ENCODE results near the gene SH3GL1. TPM values are rescaled to one million over a fixed set of nuclear protein-coding genes. Genes with fewer than 3 reads are reported as not detected.

The SH3GL1 gene, protein sequence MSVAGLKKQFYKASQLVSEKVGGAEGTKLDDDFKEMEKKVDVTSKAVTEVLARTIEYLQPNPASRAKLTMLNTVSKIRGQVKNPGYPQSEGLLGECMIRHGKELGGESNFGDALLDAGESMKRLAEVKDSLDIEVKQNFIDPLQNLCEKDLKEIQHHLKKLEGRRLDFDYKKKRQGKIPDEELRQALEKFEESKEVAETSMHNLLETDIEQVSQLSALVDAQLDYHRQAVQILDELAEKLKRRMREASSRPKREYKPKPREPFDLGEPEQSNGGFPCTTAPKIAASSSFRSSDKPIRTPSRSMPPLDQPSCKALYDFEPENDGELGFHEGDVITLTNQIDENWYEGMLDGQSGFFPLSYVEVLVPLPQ
- total RNA-seq (2021), result 100 and 108 TPM in 2 replicates
- percentile 65 among the genes with signal in this experiment for Bru-seq, nascent RNA
- BruChase-seq, experiment 1, labeled RNA remaining after a 2-hour chase, result percentile 70 among the genes with signal in this experiment
- percentile 86 among the genes with signal in this experiment for BruChase-seq, experiment 2, labeled RNA remaining after a 6-hour chase
- long read RNA-seq, transcript SH3GL1-202 (9 exons, 1,404 nt), result minor isoform, 13 of 259 reads
- long read RNA-seq, transcript SH3GL1-201 (10 exons, 2,516 nt), result major isoform, 175 of 259 reads
- long read RNA-seq, partial matches to known transcripts, result 13 of 259 reads
- long read RNA-seq, other reads (novel, unspliced or antisense), result 58 of 259 reads

- peak within 1 kb of the TSS; percentile 97 for H3K4me3 ChIP-seq (ENCODE audit: low read depth, low read length, poor library complexity, severe bottlenecking)
- TF ChIP-seq, protein P1, sequence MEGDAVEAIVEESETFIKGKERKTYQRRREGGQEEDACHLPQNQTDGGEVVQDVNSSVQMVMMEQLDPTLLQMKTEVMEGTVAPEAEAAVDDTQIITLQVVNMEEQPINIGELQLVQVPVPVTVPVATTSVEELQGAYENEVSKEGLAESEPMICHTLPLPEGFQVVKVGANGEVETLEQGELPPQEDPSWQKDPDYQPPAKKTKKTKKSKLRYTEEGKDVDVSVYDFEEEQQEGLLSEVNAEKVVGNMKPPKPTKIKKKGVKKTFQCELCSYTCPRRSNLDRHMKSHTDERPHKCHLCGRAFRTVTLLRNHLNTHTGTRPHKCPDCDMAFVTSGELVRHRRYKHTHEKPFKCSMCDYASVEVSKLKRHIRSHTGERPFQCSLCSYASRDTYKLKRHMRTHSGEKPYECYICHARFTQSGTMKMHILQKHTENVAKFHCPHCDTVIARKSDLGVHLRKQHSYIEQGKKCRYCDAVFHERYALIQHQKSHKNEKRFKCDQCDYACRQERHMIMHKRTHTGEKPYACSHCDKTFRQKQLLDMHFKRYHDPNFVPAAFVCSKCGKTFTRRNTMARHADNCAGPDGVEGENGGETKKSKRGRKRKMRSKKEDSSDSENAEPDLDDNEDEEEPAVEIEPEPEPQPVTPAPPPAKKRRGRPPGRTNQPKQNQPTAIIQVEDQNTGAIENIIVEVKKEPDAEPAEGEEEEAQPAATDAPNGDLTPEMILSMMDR (conservative IDR thresholded peaks at IDR 0.05; ENCODE audit: low read depth, low read length), result peak; percentile 92
- no peak for TF ChIP-seq EZH2 (IDR thresholded peaks at IDR 0.05; ENCODE audit: borderline replicate concordance, low read depth, low read length, poor library complexity, severe bottlenecking)
- peak within 1 kb of the TSS; percentile 93 for H3K27ac ChIP-seq (ENCODE audit: low read depth, low read length, poor library complexity, severe bottlenecking)
- no peaks in the 10 kb centered on the region for H3K27me3 ChIP-seq (replicated peaks; ENCODE audit: insufficient read depth, low read depth, low read length, poor library complexity)
- peak; percentile 95 for DNase-seq (ENCODE audit: low spot score)
- intact Hi-C loops (cut with micrococcal nuclease; ENCODE audit: unreplicated experiment), result loop anchor here (1.0 to 5.0 kb wide), 2 partner anchors 72 to 133 kb away; partner anchors contain the start of gene HDGFL2
- POLR2A ChIA-PET (ENCODE audit: low non-redundant PET), result interaction anchor here (0.5 kb wide), 1 partner anchor 896 kb away, joined by 7 read pairs; no protein-coding TSS in a partner anchor
- H3K4me1 ChIP-seq (ENCODE audit: insufficient read depth, low read length, poor library complexity, severe bottlenecking), result peaks cover 3% of the 10 kb centered on the region
- no TSS peak for BruUV-seq (replicated peaks)
- CTCF ChIA-PET, result interaction anchor here (0.5 to 1.4 kb wide), 7 partner anchors 9 to 326 kb away, joined by 3 to 12 read pairs (median 4); no protein-coding TSS in a partner anchor
- no peaks in the 10 kb centered on the region for H3K9me3 ChIP-seq (ENCODE audit: low read depth, low read length, poor library complexity, severe bottlenecking)
- peaks cover 23% of the 10 kb centered on the region for H3K36me3 ChIP-seq (ENCODE audit: insufficient read depth, low read length, poor library complexity, severe bottlenecking)
Measured at GRCh38 chr19:4400135-4400936, at the start of gene SH3GL1. TSS of gene SH3GL1 (minus strand) at chr19:4400547. CDS start at chr19:4400368, 179 bp downstream.

DNA sequence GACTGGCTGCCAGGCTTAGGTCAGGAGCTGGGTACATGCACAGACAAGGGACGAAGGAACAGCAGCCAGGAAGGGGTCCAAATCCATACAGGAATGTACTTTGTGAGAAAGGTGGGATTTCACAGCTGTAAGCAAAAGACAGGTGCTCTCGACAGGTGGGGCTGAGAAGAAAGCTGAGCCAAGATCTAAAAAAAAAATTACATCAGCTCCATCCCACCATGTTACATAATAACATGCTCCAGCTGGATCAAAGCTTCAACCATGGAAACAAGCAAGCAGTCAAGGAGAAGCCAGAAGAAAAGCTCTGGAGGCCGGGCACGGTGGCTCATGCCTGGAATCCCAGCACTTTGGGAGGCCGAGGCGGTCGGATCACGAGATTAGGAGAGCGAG is 49.3 kb upstream of the SH3GL1 start:
- POLR2A ChIA-PET (ENCODE audit: low non-redundant PET), result interaction anchor here (0.5 kb wide), 1 partner anchor 28 kb away, joined by 5 read pairs; no protein-coding TSS in a partner anchor
- Histone ChIP-seq H3K9me3 (ENCODE audit: low read depth, low read length, poor library complexity, severe bottlenecking) (no peaks in the 10 kb centered on the region), H3K27me3 (replicated peaks; ENCODE audit: insufficient read depth, low read depth, low read length, poor library complexity) (no peaks in the 10 kb centered on the region), H3K27ac (ENCODE audit: low read depth, low read length, poor library complexity, severe bottlenecking) (no peak overlapping the region), H3K36me3 (ENCODE audit: insufficient read depth, low read length, poor library complexity, severe bottlenecking) (peaks cover 56% of the 10 kb centered on the region), H3K4me3 (ENCODE audit: low read depth, low read length, poor library complexity, severe bottlenecking) (no peak overlapping the region), H3K4me1 (ENCODE audit: insufficient read depth, low read length, poor library complexity, severe bottlenecking) (no peaks in the 10 kb centered on the region)
- DNase-seq (ENCODE audit: low spot score), result no peak
- intact Hi-C loops (cut with micrococcal nuclease; ENCODE audit: unreplicated experiment), result no loop called here
- BruUV-seq (replicated peaks), result no TSS peak
- no peak for TF ChIP-seq EZH2 (IDR thresholded peaks at IDR 0.05; ENCODE audit: borderline replicate concordance, low read depth, low read length, poor library complexity, severe bottlenecking)
- TF ChIP-seq, protein P1 (conservative IDR thresholded peaks at IDR 0.05; ENCODE audit: low read depth, low read length), result no peak
- CTCF ChIA-PET, result no interaction called here
